CD14-positive monocyte (primary cell): ENCODE results near the gene PLA2G10. TPM values are rescaled to one million over a fixed set of nuclear protein-coding genes. Genes with fewer than 3 reads are reported as not detected.
A peak's percentile ranks its signal among the peaks of the same experiment; 100 is the strongest.
"Not testable (repeated sequence)": the region's sequence is repeated elsewhere in the genome, so short reads cannot be mapped to it uniquely, and the experiment has no call there.

Source experiments
- DNase-seq, 3 donors: peaks; one replicate each; pipeline ENCODE4 v3.0.0-alpha.2; 2011 to 2022
- H2AFZ ChIP-seq: 2 replicates; pipeline ENCODE4 v1.6.0; 2012; ENCODE audit warnings: mild to moderate bottlenecking, low read depth, low read length, inconsistent platforms; ENCODE audit not compliant: insufficient read depth, poor library complexity, severe bottlenecking
- H3K27ac ChIP-seq, 2 donors: 1 replicate in 1 of 2; 2 replicates in 1 of 2; pipeline ENCODE4 v1.5.1; 2012 to 2013; ENCODE audit warnings: low read length in 2 of 2, control low read depth in 1 of 2, inconsistent platforms in 1 of 2, low read depth in 1 of 2, mild to moderate bottlenecking in 1 of 2
- H3K27me3 ChIP-seq, 2 donors: one replicate each; pipeline versions ENCODE4 v1.6.0 to v1.6.1; 2011 to 2013; ENCODE audit warnings: low read length in 2 of 2; ENCODE audit not compliant: control insufficient read depth in 2 of 2, insufficient read depth in 2 of 2
- H3K36me3 ChIP-seq, 2 donors: replicated peaks in 1 of 2; 1 replicate in 1 of 2; 2 replicates in 1 of 2; pipeline versions ENCODE4 v1.5.1 to v1.6.1; 2012 to 2013; ENCODE audit warnings: low read length in 2 of 2, control low read depth in 1 of 2, inconsistent platforms in 1 of 2, mild to moderate bottlenecking in 1 of 2; ENCODE audit not compliant: insufficient read depth in 2 of 2, control insufficient read depth in 1 of 2
- H3K4me1 ChIP-seq, 2 donors: 1 replicate in 1 of 2; 2 replicates in 1 of 2; pipeline versions ENCODE4 v1.5.1 to v1.6.1; 2012 to 2013; ENCODE audit warnings: low read length in 2 of 2, control low read depth in 1 of 2, inconsistent platforms in 1 of 2, mild to moderate bottlenecking in 1 of 2, moderate library complexity in 1 of 2; ENCODE audit not compliant: insufficient read depth in 2 of 2, control insufficient read depth in 1 of 2
- H3K4me2 ChIP-seq: replicated peaks from 2 replicates; pipeline ENCODE3; 2012; ENCODE audit warnings: low read length, moderate library complexity, mild to moderate bottlenecking; ENCODE audit not compliant: poor library complexity, severe bottlenecking; ENCODE audit errors: extremely low read depth
- H3K4me3 ChIP-seq, 3 experiments: fragments of 200-600 bp in 1 of 3; sonication (generic) in 1 of 3; replicated peaks in 1 of 3; 1 replicate in 2 of 3; 2 replicates in 1 of 3; pipeline ENCODE4 v1.5.1; 2011 to 2013; ENCODE audit warnings: low read length in 3 of 3, mild to moderate bottlenecking in 3 of 3, control low read depth in 2 of 3, low read depth in 2 of 3, inconsistent platforms in 1 of 3, moderate library complexity in 1 of 3
- H3K79me2 ChIP-seq: 2 replicates; pipeline ENCODE4 v1.6.0; 2012; ENCODE audit warnings: mild to moderate bottlenecking, control low read depth, inconsistent platforms, low read length, moderate library complexity; ENCODE audit not compliant: insufficient read depth
- H3K9ac ChIP-seq: 2 replicates; pipeline ENCODE4 v1.6.0; 2017; ENCODE audit warnings: low read length, mild to moderate bottlenecking; ENCODE audit not compliant: insufficient read depth, poor library complexity, severe bottlenecking
- H3K9me3 ChIP-seq, 2 donors: replicated peaks in 1 of 2; 1 replicate in 1 of 2; 2 replicates in 1 of 2; pipeline versions ENCODE4 v1.5.1 to v1.6.1; 2012 to 2013; ENCODE audit warnings: low read length in 2 of 2, control low read depth in 1 of 2; ENCODE audit not compliant: control insufficient read depth in 1 of 2, insufficient read depth in 1 of 2
- H4K20me1 ChIP-seq: 2 replicates; pipeline ENCODE4 v1.6.0; 2012; ENCODE audit warnings: mild to moderate bottlenecking, low read length, control low read depth, moderate library complexity; ENCODE audit not compliant: insufficient read depth
- H3K27ac Mint-ChIP-seq, 7 donors: one replicate each; pipeline ENCODE4 v1.8.0; 2020; ENCODE audit warnings: mild to moderate bottlenecking in 7 of 7, mixed read lengths in 7 of 7, moderate library complexity in 6 of 7, inconsistent platforms in 2 of 7
- H3K27me3 Mint-ChIP-seq, 3 donors: one replicate each; pipeline ENCODE4 v1.8.0; 2021 to 2022; ENCODE audit warnings: low read depth in 3 of 3, mild to moderate bottlenecking in 3 of 3, mixed read lengths in 3 of 3, moderate library complexity in 3 of 3, inconsistent platforms in 1 of 3
- H3K36me3 Mint-ChIP-seq, 2 donors: one replicate each; pipeline ENCODE4 v1.8.0; 2020; ENCODE audit warnings: mixed read lengths in 2 of 2, inconsistent platforms in 1 of 2, mild to moderate bottlenecking in 1 of 2
- H3K4me1 Mint-ChIP-seq: one replicate; pipeline ENCODE4 v1.8.0; 2020; ENCODE audit warnings: mild to moderate bottlenecking, mixed read lengths
- H3K4me3 Mint-ChIP-seq, 2 donors: one replicate each; pipeline ENCODE4 v1.8.0; 2020; ENCODE audit warnings: mild to moderate bottlenecking in 2 of 2, mixed read lengths in 2 of 2, moderate library complexity in 1 of 2
- H3K9me3 Mint-ChIP-seq, 7 donors: one replicate each; pipeline ENCODE4 v1.8.0; 2020 to 2022; ENCODE audit warnings: mixed read lengths in 7 of 7, mild to moderate bottlenecking in 6 of 7, moderate library complexity in 6 of 7, inconsistent platforms in 2 of 7
- WGBS: methylation state at CpG from one replicate; pipeline ENCODE4 v1.1.5; 2013; ENCODE audit warnings: missing lambda C conversion rate; ENCODE audit not compliant: insufficient coverage; 5-methylcytosine and 5-hydroxymethylcytosine counted together
- intact Hi-C, 2 donors: fragments of 100-400 bp; cut with micrococcal nuclease; formaldehyde crosslinking; loops; one replicate each; pipeline versions ENCODE4 v1.15.0 to v1.15.1; 2023
- polyA plus RNA-seq, 3 donors: library from polyadenylated mRNA; depleted of rRNA in 1 of 3; unstranded in 2 of 3; stranded (reverse) in 1 of 3; fragments of 300-500 nt in 2 of 3; fragments of >200 nt in 1 of 3; fragmentation: Illumina TruSeq in 2 of 3; gene quantifications; 1 replicate in 2 of 3; 2 replicates in 1 of 3; pipeline ENCODE4 v1.2.3, GENCODE V29; 2012 to 2021
- TF ChIP-seq, protein P1 (sequence below): fragments of 200-600 bp; IDR thresholded peaks from one replicate; pipeline ENCODE4 v1.8.0; 2022; ENCODE audit warnings: antibody characterized with exemption, mild to moderate bottlenecking

The PLA2G10 gene
- polyA plus RNA-seq, 3 donors, result not detected

DNA sequence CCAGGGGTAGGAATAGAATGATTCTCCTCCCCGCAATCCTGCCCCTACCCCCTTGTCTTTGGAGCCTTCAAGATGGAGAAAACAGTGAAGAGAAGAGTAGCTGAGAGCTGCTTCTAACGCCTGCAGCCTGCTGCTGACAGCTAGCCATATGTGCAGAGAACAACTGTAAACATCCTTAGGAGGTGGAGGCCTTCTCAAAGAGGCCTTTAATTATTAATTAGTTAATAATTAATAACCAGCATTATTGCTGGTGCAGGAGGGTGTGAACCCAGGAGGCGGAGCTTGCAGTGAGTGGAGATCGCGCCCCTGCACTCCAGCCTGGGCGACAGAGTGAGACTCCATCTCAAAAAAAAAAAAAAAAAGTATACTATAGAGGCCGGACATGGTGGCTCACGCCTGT lies 52.9 kb downstream of the PLA2G10 start:
- peak overlapping the region in 1 of 2 donors; percentile 49 for H3K27ac ChIP-seq
- no peak overlapping the region for H2AFZ ChIP-seq
- peaks cover 30 to 77% of the 10 kb centered on the region in 2 donors for H3K36me3 ChIP-seq
- no peak overlapping the region for H3K9ac ChIP-seq
- H3K9me3 Mint-ChIP-seq, result no peaks in the 10 kb centered on the region
- TF ChIP-seq, protein P1, sequence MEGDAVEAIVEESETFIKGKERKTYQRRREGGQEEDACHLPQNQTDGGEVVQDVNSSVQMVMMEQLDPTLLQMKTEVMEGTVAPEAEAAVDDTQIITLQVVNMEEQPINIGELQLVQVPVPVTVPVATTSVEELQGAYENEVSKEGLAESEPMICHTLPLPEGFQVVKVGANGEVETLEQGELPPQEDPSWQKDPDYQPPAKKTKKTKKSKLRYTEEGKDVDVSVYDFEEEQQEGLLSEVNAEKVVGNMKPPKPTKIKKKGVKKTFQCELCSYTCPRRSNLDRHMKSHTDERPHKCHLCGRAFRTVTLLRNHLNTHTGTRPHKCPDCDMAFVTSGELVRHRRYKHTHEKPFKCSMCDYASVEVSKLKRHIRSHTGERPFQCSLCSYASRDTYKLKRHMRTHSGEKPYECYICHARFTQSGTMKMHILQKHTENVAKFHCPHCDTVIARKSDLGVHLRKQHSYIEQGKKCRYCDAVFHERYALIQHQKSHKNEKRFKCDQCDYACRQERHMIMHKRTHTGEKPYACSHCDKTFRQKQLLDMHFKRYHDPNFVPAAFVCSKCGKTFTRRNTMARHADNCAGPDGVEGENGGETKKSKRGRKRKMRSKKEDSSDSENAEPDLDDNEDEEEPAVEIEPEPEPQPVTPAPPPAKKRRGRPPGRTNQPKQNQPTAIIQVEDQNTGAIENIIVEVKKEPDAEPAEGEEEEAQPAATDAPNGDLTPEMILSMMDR, result no peak
- intact Hi-C loops, result no loop called here
- H3K4me1 ChIP-seq, result no peaks in the 10 kb centered on the region
- H3K79me2 ChIP-seq, result peaks cover 85% of the 10 kb centered on the region
- no peak overlapping the region for H3K4me3 ChIP-seq
- H3K27ac Mint-ChIP-seq, result peak overlapping the region in 3 of 7 donors; percentile 9 to 83 (median 63)
- H4K20me1 ChIP-seq, result peaks cover 97% of the 10 kb centered on the region
- H3K9me3 ChIP-seq, result no peaks in the 10 kb centered on the region
- peaks cover 25 to 71% of the 10 kb centered on the region in 2 donors for H3K36me3 Mint-ChIP-seq
- WGBS, result 100% methylated on average over 3 of the region's 8 CpGs
- DNase-seq, result no peak
- no peak overlapping the region for H3K4me3 Mint-ChIP-seq
- H3K4me2 ChIP-seq, result no peak overlapping the region
- peaks cover 2% of the 10 kb centered on the region for H3K4me1 Mint-ChIP-seq
- H3K27me3 Mint-ChIP-seq, result peaks cover 0 to 2% (median 0%) of the 10 kb centered on the region in 3 donors
- H3K27me3 ChIP-seq, result no peaks in the 10 kb centered on the region

DNA sequence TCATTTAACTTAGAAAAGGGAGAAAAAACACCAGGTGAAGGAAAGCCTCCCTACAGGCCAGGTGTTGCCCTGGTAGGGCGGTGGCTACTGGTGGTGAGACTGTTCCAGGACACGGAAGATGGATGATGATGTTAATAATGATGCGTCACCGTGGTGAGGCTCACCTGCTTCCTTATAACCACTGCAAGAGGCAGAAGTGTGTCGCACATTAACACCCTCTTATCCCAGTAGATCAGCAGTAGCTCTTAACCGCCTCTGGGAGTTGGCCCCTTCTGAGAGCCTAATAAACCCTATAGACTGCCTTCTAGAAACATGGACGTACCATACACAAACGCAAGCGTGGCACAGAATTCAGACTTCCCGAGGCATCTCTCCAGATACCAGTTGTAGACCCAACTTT lies 53.6 kb downstream of the PLA2G10 start:
- H3K9me3 Mint-ChIP-seq, result no peaks in the 10 kb centered on the region
- H3K27me3 Mint-ChIP-seq, result no peaks in the 10 kb centered on the region
- Histone ChIP-seq H3K27me3 (no peaks in the 10 kb centered on the region), H3K4me1 (no peaks in the 10 kb centered on the region), H3K4me3 (no peak overlapping the region), H3K36me3 (peaks cover 23 to 71% of the 10 kb centered on the region in 2 donors), H3K9ac (no peak overlapping the region), H4K20me1 (peaks cover 98% of the 10 kb centered on the region), H3K9me3 (no peaks in the 10 kb centered on the region), H3K4me2 (no peak overlapping the region), H2AFZ (no peak overlapping the region), H3K79me2 (peaks cover 92% of the 10 kb centered on the region), H3K27ac (peak overlapping the region in 1 of 2 donors; percentile 49)
- WGBS, result 97% methylated on average over 5 of the region's 10 CpGs
- H3K27ac Mint-ChIP-seq, result peak overlapping the region in 4 of 7 donors; percentile 32 to 79 (median 52)
- no peak overlapping the region for H3K4me3 Mint-ChIP-seq
- no peak for DNase-seq
- TF ChIP-seq, protein P1, result no peak
- H3K36me3 Mint-ChIP-seq, result peaks cover 27 to 69% of the 10 kb centered on the region in 2 donors
- peaks cover 6% of the 10 kb centered on the region for H3K4me1 Mint-ChIP-seq
- intact Hi-C loops, result no loop called here

DNA sequence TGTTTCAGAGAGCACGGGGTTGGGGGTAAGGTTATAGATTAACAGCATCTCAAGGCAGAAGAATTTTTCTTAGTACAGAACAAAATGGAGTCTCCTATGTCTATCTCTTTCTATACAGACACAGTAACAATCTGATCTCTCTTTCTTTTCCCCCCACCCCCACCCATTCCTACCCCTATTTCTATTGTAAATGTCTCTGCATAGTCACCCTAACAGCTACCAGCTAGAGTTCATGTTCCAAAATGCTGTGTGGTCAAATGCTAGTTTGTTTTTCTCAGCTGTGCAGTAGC lies 57.2 kb downstream of the PLA2G10 start:
- not testable (repeated sequence) for H3K9me3 ChIP-seq, H3K4me2 ChIP-seq, H3K9me3 Mint-ChIP-seq, DNase-seq, H2AFZ ChIP-seq, H3K4me3 ChIP-seq, H3K27me3 ChIP-seq, H3K9ac ChIP-seq, H3K4me3 Mint-ChIP-seq, H3K27ac Mint-ChIP-seq, H3K27me3 Mint-ChIP-seq
- H3K4me1 Mint-ChIP-seq, result peaks cover 28% of the 10 kb centered on the region
- WGBS, result no CpG with 5 or more reads among the region's 1 CpG
- intact Hi-C loops, result loop anchor here in 1 of 2 donors (10.0 kb wide), 2 partner anchors 1008 to 1248 kb away; partner anchors contain the start of genes CEP20 and MARF1
- peaks cover 15 to 48% of the 10 kb centered on the region in 2 donors for H3K36me3 Mint-ChIP-seq
- H3K79me2 ChIP-seq, result peaks cover 94% of the 10 kb centered on the region
- peak overlapping the region in 1 of 2 donors; percentile 26 for H3K27ac ChIP-seq
- peaks cover 8 to 42% of the 10 kb centered on the region in 2 donors for H3K36me3 ChIP-seq
- H4K20me1 ChIP-seq, result peaks cover 78% of the 10 kb centered on the region
- peaks cover 18 to 24% of the 10 kb centered on the region in 2 donors for H3K4me1 ChIP-seq
